ENCODE results near the gene ZNFX1. TPM values are rescaled to one million over a fixed set of nuclear protein-coding genes. Genes with fewer than 3 reads are reported as not detected.

The ZNFX1 gene
- total RNA-seq, 2 donors from 2014 or later: 7.3 to 17.4 TPM

- H3K4me1 ChIP-seq: peaks cover 45% of the 10 kb centered on the region
Observed at GRCh38 chr20:49276161-49276960, 1.5 kb downstream of the ZNFX1 start.

GRCh38 chr20:49275636-49276035 is 2.2 kb downstream of the ZNFX1 start:
- 35 to 42% methylated on average over 2 of the region's 2 CpGs for WGBS, 2 donors
- no peak overlapping the region for H3K4me3 ChIP-seq

More at GRCh38 chr20:49276161-49276960, 1.5 kb downstream of the ZNFX1 start:
- H3K9me3 ChIP-seq: peaks cover 0 to 10% (median 0%) of the 10 kb centered on the region in 3 donors
- H3K27ac ChIP-seq: peak overlapping the region in 3 of 4 donors; percentile 95 to 99 (median 97)
- DNase-seq (peak in 1 of 4 donors; percentile 34), ATAC-seq (no peak)
- intact Hi-C loops (cut with DNase I): no loop called here
- TF ChIP-seq POLR2A (IDR thresholded peaks at IDR 0.05) (no peak), CTCF (IDR thresholded peaks at IDR 0.05) (no peak)
- peaks cover 13 to 15% of the 10 kb centered on the region in 2 donors for H3K36me3 ChIP-seq (replicated peaks in 1 of 2; ENCODE audit: insufficient read depth in 1 of 2, low read depth in 2 of 2)
- H3K27me3 ChIP-seq: no peaks in the 10 kb centered on the region
- WGBS, 2 donors: 4 to 6% methylated on average over 3 of the region's 3 CpGs
- no peak overlapping the region for H3K4me3 ChIP-seq

GRCh38 chr20:49275216-49275615 is 2.6 kb downstream of the ZNFX1 start:
- no peaks in the 10 kb centered on the region for H3K9me3 ChIP-seq
- H3K4me3 ChIP-seq: no peak overlapping the region
- TF ChIP-seq POLR2A (IDR thresholded peaks at IDR 0.05): no peak
- no peak for TF ChIP-seq CTCF (IDR thresholded peaks at IDR 0.05)
- no peak for ATAC-seq
- no peaks in the 10 kb centered on the region for H3K27me3 ChIP-seq
- H3K4me1 ChIP-seq: peaks cover 38% of the 10 kb centered on the region
- no peak overlapping the region for H3K27ac ChIP-seq
- DNase-seq: no peak
- intact Hi-C loops (cut with DNase I): no loop called here
- WGBS, 2 donors: 78 to 93% methylated on average over 4 of the region's 4 CpGs
- peaks cover 5 to 7% of the 10 kb centered on the region in 2 donors for H3K36me3 ChIP-seq (replicated peaks in 1 of 2; ENCODE audit: insufficient read depth in 1 of 2, low read depth in 2 of 2)

More at GRCh38 chr20:49275636-49276035, 2.2 kb downstream of the ZNFX1 start:
- intact Hi-C loops (cut with DNase I): no loop called here
- no peaks in the 10 kb centered on the region for H3K27me3 ChIP-seq
- H3K27ac ChIP-seq: peak overlapping the region in 1 of 4 donors; percentile 99
- ATAC-seq: no peak
- peaks cover 0 to 3% (median 0%) of the 10 kb centered on the region in 3 donors for H3K9me3 ChIP-seq
- H3K4me1 ChIP-seq: peaks cover 38% of the 10 kb centered on the region
- no peak for DNase-seq
- peaks cover 9 to 12% of the 10 kb centered on the region in 2 donors for H3K36me3 ChIP-seq (replicated peaks in 1 of 2; ENCODE audit: insufficient read depth in 1 of 2, low read depth in 2 of 2)
- TF ChIP-seq CTCF (IDR thresholded peaks at IDR 0.05): no peak

- no peak for DNase-seq
- Histone ChIP-seq H3K27ac (no peak overlapping the region), H3K27me3 (no peaks in the 10 kb centered on the region), H3K4me3 (no peak overlapping the region), H3K36me3 (replicated peaks in 1 of 2; ENCODE audit: insufficient read depth in 1 of 2, low read depth in 2 of 2) (peaks cover 5% of the 10 kb centered on the region in 2 donors), H3K4me1 (peaks cover 35% of the 10 kb centered on the region), H3K9me3 (no peaks in the 10 kb centered on the region)
- TF ChIP-seq POLR2A (IDR thresholded peaks at IDR 0.05) (no peak), CTCF (IDR thresholded peaks at IDR 0.05) (no peak)
- no peak for ATAC-seq
- WGBS, 2 donors: 91 to 92% methylated on average over 8 of the region's 8 CpGs
- intact Hi-C loops (cut with DNase I): no loop called here
Observed at GRCh38 chr20:49273696-49274277, 4.1 kb downstream of the ZNFX1 start.

Data from body of pancreas (tissue), 4 donors.